NCI-H2227 (cell line): ENCODE measurements around the gene PIGA.
"Not testable (repeated sequence)": the region's sequence is repeated elsewhere in the genome, so short reads cannot be mapped to it uniquely, and the experiment has no call there.

Experiments used
- DNase-seq: peaks from one replicate; lab custom pipeline; 2025; ENCODE audit not compliant: unreplicated experiment; lab: John Stamatoyannopoulos, UW

Gene PIGA

GRCh38 chrX:15321447-15321846 lies 13.9 kb downstream of the PIGA start:
- no peak for DNase-seq

DNA sequence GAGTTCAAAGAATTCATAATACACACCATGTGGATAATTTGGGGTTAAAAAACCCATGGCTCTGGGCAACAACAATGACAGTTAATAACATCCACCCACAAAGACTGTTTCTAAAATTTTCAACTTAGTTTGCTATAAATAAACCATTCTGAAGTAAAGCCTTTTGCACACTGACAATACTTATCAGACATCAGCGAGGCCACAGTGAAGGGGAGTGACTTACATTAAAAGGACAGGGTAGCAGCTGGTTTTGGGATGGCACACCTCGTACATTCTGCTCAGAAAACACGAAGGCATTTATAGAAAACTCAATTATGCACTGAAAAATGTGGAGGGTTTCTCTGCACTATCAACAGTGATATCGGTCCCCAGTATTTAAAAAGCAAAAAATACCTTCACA lies 15.0 kb downstream of the PIGA start:
- DNase-seq: no peak

DNA sequence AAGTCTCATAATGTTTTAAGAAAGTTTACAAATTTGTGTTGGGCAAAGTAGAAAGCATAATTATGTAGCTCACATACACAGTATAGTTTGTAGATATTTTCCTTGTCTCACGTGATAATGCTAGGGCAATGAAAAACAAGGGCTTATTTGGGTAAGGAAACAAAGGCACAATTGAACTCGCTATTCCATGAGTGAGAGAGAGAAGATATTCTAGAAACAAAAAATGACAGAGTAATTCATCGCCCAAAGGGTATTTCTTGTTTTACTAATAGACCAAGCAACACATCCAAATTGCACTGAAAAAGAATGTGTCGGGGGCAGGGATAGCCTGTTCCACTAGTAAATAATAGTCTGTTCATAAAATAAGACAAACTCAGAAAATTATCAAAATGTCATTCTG lies 16.2 kb downstream of the PIGA start:
- no peak for DNase-seq

GRCh38 chrX:15315509-15315908 lies 19.8 kb downstream of the PIGA start, which contains the start of gene ASB11:
Gene ASB11 (minus strand): TSS chrX:15315640. CDS start chrX:15315605, 35 bp downstream.
- DNase-seq: no peak

DNA sequence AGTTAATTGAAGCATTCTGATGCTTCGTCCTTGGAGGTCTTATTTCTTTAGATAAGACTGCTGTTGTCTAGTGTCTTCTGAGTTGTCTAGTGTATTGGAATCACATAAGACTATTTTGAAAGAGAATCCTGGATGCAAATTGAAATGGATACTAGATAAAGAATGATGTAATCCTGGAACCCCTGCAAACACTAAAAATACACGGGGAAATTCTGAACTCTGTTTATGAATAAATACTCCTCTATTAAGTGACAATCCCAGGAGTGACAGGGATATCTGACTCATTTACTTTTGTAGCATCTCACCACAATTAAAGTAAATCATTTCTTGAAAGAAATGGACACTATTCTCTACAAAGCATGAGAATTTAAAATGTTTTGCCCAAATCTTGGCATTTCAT lies 20.9 kb downstream of the PIGA start:
- DNase-seq: no peak

DNA sequence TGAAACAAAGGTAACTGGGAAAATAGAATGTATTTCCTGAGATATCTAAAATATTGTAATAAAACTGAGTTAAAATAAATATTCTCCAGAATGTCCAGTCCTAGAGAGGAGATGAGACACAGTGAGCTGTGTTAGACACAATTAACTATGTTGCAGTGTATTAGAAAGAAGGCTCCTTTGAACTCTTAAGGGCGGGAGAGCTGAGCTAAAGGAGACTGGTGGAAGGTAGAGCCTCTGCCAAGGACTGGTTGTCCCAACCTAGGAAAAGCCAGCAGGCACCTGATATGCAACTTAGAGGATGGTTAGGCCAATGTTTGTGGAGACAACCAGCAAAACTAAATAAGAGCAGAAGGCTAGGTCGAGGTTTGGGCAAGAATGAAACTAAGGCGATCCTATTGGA lies 24.2 kb downstream of the PIGA start:
- DNase-seq: no peak

DNA sequence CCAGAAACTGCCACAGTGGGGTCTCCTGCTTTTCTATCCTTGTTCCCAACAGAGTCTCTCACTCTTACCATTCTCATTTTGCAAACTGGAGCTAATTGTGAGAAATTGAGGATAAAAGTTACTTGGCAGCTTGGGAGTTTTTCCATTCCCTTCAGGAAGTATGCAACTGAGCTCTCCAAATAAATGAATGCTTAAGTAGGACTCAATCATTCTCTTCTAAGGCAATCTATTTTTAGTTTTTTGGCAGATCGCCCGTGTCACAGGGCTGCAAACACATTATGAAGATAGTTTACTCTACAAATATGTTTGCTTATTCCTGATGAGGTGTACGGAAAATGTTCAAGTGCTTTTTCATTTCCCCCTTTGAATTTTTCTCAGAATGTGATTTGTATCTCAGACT lies 25.2 kb downstream of the PIGA start:
- peak; percentile 5 for DNase-seq

DNA sequence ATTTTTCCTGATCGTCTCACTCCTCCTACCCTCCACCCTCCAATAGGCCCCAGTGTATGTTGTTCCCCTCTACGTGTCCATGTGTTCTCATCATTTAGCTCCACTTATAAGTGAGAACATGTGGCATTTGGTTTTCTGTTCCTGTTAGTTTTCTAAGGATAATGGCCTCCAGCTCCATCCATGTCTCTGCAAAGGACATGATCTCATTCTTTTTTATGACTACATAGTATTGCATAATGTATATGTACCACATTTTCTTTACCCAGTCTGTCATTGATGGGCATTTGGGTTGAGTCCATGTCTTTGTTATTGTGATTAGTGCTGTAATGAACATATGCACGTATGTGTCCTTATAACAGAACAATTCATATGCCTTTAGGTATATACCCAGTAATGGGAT lies 29.4 kb downstream of the PIGA start:
- not testable (repeated sequence) for DNase-seq

DNA sequence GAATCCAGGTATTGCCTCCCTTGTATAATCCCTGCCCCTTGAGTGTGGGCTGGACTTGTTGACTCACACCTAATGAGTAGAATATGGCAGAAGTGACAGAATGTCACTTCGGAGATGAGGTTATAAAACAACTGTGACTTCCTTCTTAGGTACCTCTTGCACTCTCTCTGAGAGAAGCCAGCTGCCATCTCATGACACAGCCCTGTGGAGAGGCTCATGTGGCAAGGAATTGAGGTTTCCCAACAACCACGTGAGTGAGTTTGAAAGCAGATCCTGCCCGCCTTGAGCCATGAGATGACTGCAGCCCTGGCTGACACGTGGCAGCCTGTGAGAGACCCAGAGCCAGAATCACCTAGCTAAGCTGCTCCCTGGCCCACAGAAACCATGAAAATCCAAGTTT lies 33.4 kb downstream of the PIGA start:
- no peak for DNase-seq

DNA sequence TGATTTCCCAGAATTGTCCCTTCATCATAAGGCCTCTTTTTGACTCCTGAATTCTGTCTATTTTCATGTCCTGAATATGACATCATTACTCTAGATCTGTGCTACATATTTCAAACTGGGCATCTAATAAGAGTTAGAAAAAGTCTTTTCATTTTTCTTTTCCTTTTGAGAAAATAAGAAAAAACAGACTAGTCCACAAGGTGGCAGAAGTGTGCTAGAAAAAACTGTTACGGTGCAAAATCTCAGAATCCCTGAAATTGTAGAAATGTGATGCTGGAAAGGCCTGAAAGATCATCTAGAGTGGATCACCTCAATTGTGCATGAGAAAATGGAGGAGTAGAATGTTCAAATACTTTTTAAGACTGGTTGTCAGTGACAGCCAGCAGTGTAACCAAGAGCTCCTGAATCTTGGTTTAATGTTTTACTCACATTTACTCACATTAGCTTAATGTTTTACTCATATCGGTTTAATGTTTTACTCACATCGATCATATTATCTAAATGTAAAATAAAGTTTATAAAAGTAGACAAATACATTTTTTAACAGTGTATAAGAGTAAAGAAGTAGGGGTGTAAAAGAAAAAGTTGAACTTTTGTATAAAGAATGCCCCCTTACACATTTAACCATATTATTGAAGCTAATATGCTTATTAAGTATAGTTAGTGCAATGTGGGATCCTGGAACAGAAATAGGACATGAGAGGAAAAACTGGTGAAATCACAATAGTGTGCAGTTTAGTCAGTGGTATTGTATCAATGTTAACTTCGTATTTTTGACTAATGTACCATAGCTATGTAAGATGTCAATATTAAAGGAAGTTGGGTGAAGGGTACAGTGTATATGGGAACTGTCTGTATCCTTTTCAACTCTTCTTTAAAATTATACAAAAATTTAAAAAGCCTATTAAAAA lies 35.1 kb downstream of the PIGA start:
- DNase-seq: peak; percentile 39

DNA sequence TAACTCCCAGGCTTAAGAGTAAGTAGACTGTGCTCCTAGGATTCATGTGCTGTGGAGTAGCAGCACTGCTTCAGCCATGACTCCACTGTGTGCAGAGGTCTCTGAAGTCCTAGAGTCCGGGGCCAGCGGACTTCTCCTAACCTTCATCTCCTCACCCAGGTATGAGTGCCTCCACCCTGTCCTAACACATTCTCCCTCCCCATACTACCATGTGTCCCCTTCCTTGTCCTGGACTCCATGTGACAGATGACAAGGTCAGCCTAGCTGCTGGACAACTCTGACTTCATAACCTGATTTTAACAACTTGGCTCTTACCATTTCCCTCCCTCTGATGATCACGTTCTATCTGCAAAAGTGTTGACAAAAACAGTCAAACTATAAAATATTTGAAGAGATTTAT lies 36.5 kb downstream of the PIGA start:
- no peak for DNase-seq

- no peak for DNase-seq
Measured at GRCh38 chrX:15298201-15298600, 37.1 kb downstream of the PIGA start.

GRCh38 chrX:15293451-15293850 lies 41.9 kb downstream of the PIGA start:
- DNase-seq: no peak

DNA sequence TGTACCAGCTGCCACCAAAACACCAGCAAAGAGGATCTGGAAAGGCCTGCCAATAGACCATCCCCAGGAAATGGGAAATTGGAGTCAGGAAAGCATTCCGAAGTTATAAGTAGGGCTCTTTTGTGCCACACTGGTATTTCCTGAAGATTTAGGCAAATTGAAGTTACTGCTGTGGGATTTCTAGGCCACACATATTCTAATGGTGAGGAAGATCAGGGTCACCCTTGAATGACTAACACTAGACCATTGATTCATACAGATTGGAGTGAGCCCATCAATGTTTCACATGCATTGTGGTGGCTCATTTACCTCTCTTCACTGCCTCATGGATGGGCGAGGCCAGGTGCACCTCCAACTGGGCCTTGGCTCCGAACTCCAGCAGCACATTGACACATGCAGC lies 42.5 kb downstream of the PIGA start:
- no peak for DNase-seq

- no peak for DNase-seq
Measured at GRCh38 chrX:15277604-15278003, 57.7 kb downstream of the PIGA start.

DNA sequence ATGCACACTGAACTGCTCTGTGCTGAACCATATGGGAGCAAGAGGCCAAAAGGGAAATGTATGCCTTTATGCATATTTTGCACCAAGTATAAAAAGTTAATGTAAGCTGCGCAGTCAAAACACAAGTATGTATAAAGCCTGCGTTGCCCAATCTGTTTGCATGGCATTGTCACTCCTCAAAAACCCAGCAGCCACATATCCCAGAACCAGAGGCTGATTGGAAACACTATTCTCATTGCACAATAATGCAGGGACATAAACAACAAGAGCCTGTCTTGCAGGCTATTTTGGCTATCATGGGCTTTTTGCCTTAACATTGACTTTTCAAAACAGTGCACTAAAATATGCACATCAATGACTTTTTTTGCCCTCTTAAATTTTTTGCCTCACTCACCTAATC lies 60.4 kb downstream of the PIGA start:
- no peak for DNase-seq

GRCh38 chrX:15273275-15273674 lies 62.0 kb downstream of the PIGA start:
- DNase-seq: not testable (repeated sequence)

DNA sequence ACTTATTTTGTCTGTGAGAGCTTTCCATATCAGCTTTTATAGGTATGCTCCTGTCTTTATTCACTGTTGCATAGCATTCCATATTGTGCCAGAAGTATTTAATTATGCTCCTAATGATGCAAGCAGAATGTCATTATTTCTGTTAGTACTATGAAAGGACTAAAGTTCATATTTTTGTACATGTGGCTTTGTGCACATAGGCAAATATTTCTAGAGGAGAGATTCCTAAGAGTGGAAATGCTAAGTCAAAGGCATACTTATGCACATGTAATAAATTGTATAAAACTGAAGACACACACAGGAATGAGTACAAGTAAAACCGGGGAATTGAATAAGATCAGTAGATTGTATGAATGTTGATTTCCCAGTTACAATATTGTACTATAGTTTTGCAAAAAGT lies 63.6 kb downstream of the PIGA start:
- DNase-seq: no peak

DNA sequence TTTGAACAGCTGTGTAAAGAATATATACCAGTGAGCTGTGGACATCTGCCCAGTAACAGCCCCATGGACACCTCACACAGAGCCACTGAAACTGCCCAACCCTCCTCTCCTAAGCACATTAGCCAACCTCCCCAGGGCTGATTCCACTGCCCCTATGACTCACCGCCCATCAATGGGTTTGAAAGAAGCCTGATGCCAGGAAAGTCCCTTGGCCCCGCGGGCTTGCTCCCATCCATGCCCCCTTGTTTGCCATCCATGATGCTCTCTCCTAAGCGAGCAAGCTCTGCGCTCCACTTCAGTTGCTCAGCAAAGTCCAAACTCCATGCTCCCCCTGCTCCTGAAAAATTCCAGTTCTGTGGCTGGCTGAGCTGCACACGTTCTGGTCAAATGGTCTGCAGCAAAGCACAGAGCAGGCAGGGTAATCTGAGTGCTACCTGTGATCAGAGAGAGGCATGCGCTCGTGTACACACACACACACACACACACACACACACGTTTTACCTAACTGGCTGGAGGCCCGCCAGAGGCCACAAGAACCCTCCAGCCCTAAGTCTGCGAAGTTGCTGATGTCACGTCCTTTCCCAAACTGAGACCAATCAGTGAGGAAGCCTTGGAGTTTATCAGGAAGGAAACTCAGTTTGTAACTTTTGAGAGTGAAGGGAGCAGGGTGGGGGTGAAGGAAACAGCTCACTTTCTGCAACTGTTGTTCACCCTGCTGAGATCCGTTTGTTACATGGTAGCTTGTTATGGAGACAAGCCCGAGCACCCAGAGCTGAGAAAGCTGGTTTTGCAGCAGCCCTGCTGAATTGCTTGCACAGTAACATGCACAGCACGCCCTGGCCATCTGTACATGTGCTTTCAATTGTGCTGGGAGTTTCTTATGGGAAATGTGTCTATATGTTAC lies 65.5 kb downstream of the PIGA start, which contains the start of gene ASB9:
Gene ASB9, minus strand, starts transcription at position 466 of the 904 bp plus-strand sequence. Its CDS starts 209 bp downstream, at position 257.
- DNase-seq: peak; percentile 7
